GM12891 (cell line): ENCODE results near the gene MAD1L1.

ENCODE experiments used
- POLR2A ChIP-seq: IDR thresholded peaks from 2 replicates; pipeline ENCODE4 v1.6.1; 2011; ENCODE audit warnings: low read depth, low read length, control low read depth
- POLR2AphosphoS5 ChIP-seq: IDR thresholded peaks from 2 replicates; pipeline ENCODE4 v1.6.1; 2011; ENCODE audit warnings: low read depth, low read length, control low read depth
- SPI1 ChIP-seq: IDR thresholded peaks from 2 replicates; pipeline ENCODE4 v1.6.1; 2011; ENCODE audit warnings: low read depth, low read length, control low read depth

DNA sequence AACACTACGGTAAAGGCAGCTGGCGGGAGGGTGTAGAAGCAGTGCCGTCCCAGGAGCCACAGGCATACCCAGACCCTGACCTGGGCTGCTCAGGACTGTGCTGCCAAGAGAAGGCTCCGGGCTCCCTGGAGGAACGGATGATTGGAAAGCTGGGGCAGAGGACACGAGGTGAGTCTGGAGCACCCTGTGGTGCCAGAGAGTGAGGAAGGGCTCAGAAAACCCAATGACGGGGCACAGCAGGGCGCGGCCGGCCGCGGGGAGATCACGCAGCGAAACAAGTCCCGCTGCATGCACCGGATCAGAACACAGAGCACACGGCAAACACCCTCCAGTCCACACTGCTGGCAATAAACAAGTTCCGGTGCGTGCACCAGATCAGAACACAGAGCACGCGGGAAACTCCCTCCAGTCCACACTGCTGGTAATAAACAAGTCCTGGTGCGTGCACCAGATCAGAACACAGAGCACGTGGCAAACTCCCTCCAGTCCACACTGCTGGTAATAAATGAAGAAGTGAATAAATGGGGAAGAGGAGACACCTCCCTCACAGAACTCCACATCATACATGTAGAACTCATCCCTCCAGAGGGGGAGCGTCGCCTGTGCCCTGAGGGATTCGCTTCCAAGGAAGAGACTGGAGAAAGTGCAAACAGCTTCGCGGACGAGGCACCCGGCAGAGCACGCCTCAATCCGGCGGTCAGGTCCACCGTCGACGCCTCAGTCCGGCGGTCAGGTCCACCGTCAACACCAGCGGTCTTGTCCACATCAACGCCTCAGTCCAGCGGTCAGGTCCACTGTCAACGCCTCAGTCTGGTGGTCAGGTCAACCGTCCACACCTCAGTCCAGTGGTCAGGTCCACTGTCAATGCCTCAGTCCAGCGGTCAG lies 265.0 kb downstream of the MAD1L1 start:
- TF ChIP-seq POLR2A: no peak
- TF ChIP-seq SPI1: no peak
- no peak for TF ChIP-seq POLR2AphosphoS5
